Duodenal mucosa (tissue), 2 donors: Measurements from ENCODE around the gene DDX43.
"Not testable (repeated sequence)": the region's sequence is repeated elsewhere in the genome, so short reads cannot be mapped to it uniquely, and the experiment has no call there.

ENCODE experiments used
- H3K27ac ChIP-seq: one replicate; pipeline ENCODE4 v1.7.0; 2013; ENCODE audit warnings: low read depth, low read length
- H3K27me3 ChIP-seq, 2 donors: one replicate each; pipeline ENCODE4 v1.7.0; 2013; ENCODE audit warnings: low read length in 2 of 2, control low read depth in 1 of 2; ENCODE audit not compliant: insufficient read depth in 2 of 2, control insufficient read depth in 1 of 2
- H3K36me3 ChIP-seq, 2 donors: one replicate each; pipeline ENCODE4 v1.7.0; 2013; ENCODE audit warnings: low read length in 2 of 2, control low read depth in 1 of 2; ENCODE audit not compliant: insufficient read depth in 2 of 2, control insufficient read depth in 1 of 2
- H3K4me1 ChIP-seq, 2 donors: one replicate each; pipeline ENCODE4 v1.7.0; 2013; ENCODE audit warnings: low read length in 2 of 2, control low read depth in 1 of 2; ENCODE audit not compliant: insufficient read depth in 2 of 2, control insufficient read depth in 1 of 2
- H3K4me3 ChIP-seq, 2 donors: one replicate each; pipeline ENCODE4 v1.7.0; 2013; ENCODE audit warnings: low read length in 2 of 2, low read depth in 1 of 2
- H3K9ac ChIP-seq, 2 donors: one replicate each; pipeline ENCODE4 v1.7.0; 2013; ENCODE audit warnings: low read length in 2 of 2, low read depth in 1 of 2
- H3K9me3 ChIP-seq, 2 donors: one replicate each; pipeline ENCODE4 v1.7.0; 2013; ENCODE audit warnings: low read length in 2 of 2, control low read depth in 1 of 2; ENCODE audit not compliant: control insufficient read depth in 1 of 2

DDX43 gene

DNA sequence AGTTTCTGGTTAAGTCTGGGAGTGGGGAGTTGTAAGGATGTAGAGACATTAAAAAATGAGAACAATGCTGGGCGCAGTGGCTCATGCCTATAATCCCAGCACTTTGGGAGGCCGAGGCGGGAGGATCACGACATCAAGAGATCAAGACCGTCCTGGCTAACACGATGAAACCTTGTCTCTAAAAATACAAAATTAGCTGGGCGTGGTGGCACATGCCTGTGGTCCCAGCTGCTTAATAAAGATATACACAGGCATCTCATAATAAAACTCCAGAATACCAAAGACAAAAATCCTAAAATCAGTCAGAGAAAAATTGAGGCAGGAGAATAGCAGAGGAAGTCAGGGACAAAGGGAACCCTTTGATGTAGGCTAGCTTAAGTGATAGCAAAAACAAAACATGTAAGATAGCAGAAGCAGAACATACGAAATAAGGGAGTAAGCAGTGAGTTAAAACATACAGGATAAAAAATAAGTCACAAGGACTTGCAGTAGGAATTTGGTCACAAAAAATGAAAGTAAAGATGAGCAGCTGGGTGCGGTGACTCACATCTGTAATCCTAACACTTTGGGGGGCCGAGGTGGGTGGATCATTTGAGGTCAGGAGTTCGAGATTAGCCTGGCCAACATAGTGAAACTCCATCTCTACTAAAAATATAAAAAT lies 23.6 kb downstream of the DDX43 start:
- no peaks in the 10 kb centered on the region for H3K36me3 ChIP-seq
- no peaks in the 10 kb centered on the region for H3K27me3 ChIP-seq
- H3K9ac ChIP-seq: no peak overlapping the region
- no peaks in the 10 kb centered on the region for H3K9me3 ChIP-seq
- H3K4me1 ChIP-seq: no peaks in the 10 kb centered on the region
- H3K27ac ChIP-seq: no peak overlapping the region
- H3K4me3 ChIP-seq: no peak overlapping the region

GRCh38 chr6:73421534-73421933 lies 26.9 kb downstream of the DDX43 start:
- Histone ChIP-seq H3K4me3 (no peak overlapping the region), H3K27ac (no peak overlapping the region), H3K36me3 (peaks cover 0 to 3% of the 10 kb centered on the region in 2 donors), H3K9ac (no peak overlapping the region), H3K9me3 (no peaks in the 10 kb centered on the region), H3K4me1 (no peaks in the 10 kb centered on the region), H3K27me3 (no peaks in the 10 kb centered on the region)

GRCh38 chr6:73435236-73435635 lies 40.6 kb downstream of the DDX43 start:
- Histone ChIP-seq H3K9ac (no peak overlapping the region), H3K4me3 (no peak overlapping the region), H3K4me1 (no peaks in the 10 kb centered on the region), H3K36me3 (peaks cover 10 to 16% of the 10 kb centered on the region in 2 donors), H3K27ac (no peak overlapping the region), H3K27me3 (no peaks in the 10 kb centered on the region), H3K9me3 (no peaks in the 10 kb centered on the region)

DNA sequence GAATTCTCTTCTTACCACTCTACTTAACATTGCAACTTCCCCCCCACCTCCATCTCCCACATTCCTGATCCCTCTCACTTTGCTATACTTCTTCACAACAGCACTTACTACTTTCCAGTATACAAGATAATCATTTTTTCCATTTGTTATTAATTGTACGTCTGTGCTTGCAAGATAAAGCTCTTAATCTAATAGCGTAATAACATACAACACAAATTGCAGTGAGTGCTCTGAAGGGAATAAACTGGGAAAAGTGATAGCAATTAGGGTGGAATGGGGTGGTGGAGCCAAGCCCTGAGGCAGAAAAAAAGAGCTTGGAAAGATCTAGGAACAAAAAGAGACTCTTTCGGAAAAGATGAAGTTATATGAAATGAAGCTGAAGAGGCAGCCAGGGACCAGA lies 48.9 kb downstream of the DDX43 start:
- no peaks in the 10 kb centered on the region for H3K9me3 ChIP-seq
- H3K36me3 ChIP-seq: peaks cover 7 to 17% of the 10 kb centered on the region in 2 donors
- no peaks in the 10 kb centered on the region for H3K4me1 ChIP-seq
- H3K4me3 ChIP-seq: no peak overlapping the region
- H3K9ac ChIP-seq: no peak overlapping the region
- no peaks in the 10 kb centered on the region for H3K27me3 ChIP-seq
- no peak overlapping the region for H3K27ac ChIP-seq

- Histone ChIP-seq H3K9ac (peak overlapping the region; percentile 61 to 68), H3K9me3 (no peaks in the 10 kb centered on the region), H3K4me1 (no peaks in the 10 kb centered on the region), H3K27me3 (no peaks in the 10 kb centered on the region), H3K4me3 (peak overlapping the region; percentile 69 to 87), H3K36me3 (no peaks in the 10 kb centered on the region), H3K27ac (peak overlapping the region; percentile 66)
These were observed 56.8 kb downstream of the DDX43 start for GRCh38 chr6:73451223-73452106.

DNA sequence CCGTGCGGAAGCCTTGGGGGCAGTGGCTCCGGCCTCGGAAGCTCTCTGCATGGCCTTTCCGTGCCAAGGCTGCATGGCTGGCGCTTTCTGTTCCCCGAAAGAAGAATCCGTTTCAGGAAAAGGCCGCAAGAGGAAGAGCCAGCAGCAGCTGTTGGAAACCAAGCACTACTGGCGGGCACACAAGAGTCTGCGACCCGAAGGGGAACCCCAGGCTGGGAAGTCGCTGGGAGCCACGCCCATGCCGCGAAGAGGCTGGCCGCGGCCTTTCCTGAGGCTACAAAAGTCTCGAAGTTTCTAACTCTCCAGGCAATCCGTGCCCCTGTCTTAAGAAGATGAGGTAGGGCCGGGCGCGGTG lies 57.5 kb downstream of the DDX43 start, which contains the start of gene CGAS:
Gene CGAS (minus strand): TSS at position 191 of the 355 bp plus-strand sequence. CDS start 116 bp downstream, at position 75.
- H3K4me3 ChIP-seq: peak within 1 kb of the TSS; percentile 69 to 87
- peak within 1 kb of the TSS; percentile 61 to 68 for H3K9ac ChIP-seq
- H3K9me3 ChIP-seq: no peaks in the 10 kb centered on the region
- no peaks in the 10 kb centered on the region for H3K4me1 ChIP-seq
- H3K27me3 ChIP-seq: no peaks in the 10 kb centered on the region
- H3K27ac ChIP-seq: peak within 1 kb of the TSS; percentile 66
- no peaks in the 10 kb centered on the region for H3K36me3 ChIP-seq

- H3K9me3 ChIP-seq: no peaks in the 10 kb centered on the region
- H3K4me1 ChIP-seq: no peaks in the 10 kb centered on the region
- H3K27ac ChIP-seq: no peak overlapping the region
These were observed 61.4 kb downstream of the DDX43 start for GRCh38 chr6:73455865-73456629.

GRCh38 chr6:73459474-73459873 lies 64.8 kb downstream of the DDX43 start:
- not testable (repeated sequence) for H3K9me3 ChIP-seq, H3K27ac ChIP-seq, H3K9ac ChIP-seq

More at GRCh38 chr6:73455865-73456629, 61.4 kb downstream of the DDX43 start:
- no peaks in the 10 kb centered on the region for H3K27me3 ChIP-seq
- no peak overlapping the region for H3K9ac ChIP-seq
- no peak overlapping the region for H3K4me3 ChIP-seq
- no peaks in the 10 kb centered on the region for H3K36me3 ChIP-seq

GRCh38 chr6:73460056-73460455 lies 65.4 kb downstream of the DDX43 start:
- Histone ChIP-seq H3K4me3 (no peak overlapping the region), H3K27me3 (no peaks in the 10 kb centered on the region), H3K4me1 (peaks cover 4 to 6% of the 10 kb centered on the region in 2 donors), H3K27ac (no peak overlapping the region), H3K36me3 (no peaks in the 10 kb centered on the region), H3K9ac (no peak overlapping the region), H3K9me3 (no peaks in the 10 kb centered on the region)

More at GRCh38 chr6:73459474-73459873, 64.8 kb downstream of the DDX43 start:
- H3K27me3 ChIP-seq, H3K36me3 ChIP-seq, H3K4me3 ChIP-seq, H3K4me1 ChIP-seq: not testable (repeated sequence)
